Measurements from ENCODE around the gene EIF5AL1.

Gene EIF5AL1

GRCh38 chr10:79487296-79488194 lies 24.8 kb upstream of the EIF5AL1 start:
- H3K4ac ChIP-seq (ENCODE audit: low read depth, low read length) = no peak overlapping the region
- no peak overlapping the region for H2BK5ac ChIP-seq (ENCODE audit: low read depth, low read length, poor library complexity)
- no peak overlapping the region for H3K23ac ChIP-seq (ENCODE audit: low read length)

DNA sequence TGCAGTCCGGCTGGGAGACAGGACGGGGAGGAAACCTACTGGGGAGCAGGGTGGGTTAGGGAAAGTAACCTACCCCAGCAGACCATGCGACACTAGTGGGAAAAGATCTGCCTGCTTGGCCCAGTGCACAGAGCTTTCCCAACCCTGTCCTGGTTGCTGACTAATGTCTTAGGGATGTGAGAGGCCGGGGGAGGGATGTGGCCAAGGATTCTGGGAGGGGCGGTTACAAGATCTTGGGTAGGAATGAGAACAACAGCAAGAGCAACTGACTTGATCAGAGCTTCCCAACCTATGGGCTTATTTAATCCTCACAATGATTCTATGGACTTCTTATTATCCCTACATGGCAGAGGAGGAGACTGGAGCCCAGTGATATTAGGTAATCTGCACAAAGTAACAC lies 24.0 kb upstream of the EIF5AL1 start:
- H4K8ac ChIP-seq (ENCODE audit: low read depth, low read length) = no peak overlapping the region
- H2AK5ac ChIP-seq (ENCODE audit: low read length) = no peak overlapping the region

More at GRCh38 chr10:79487296-79488194, 24.8 kb upstream of the EIF5AL1 start:
- Histone ChIP-seq H3K9ac (ENCODE audit: low read length) (no peak overlapping the region), H3K79me1 (ENCODE audit: low read length) (peaks cover 3% of the 10 kb centered on the region), H4K91ac (ENCODE audit: low read depth, low read length) (no peak overlapping the region), H2AFZ (ENCODE audit: insufficient read depth, low read length, poor library complexity) (no peak overlapping the region), H3K79me2 (ENCODE audit: control insufficient read depth, insufficient read depth, low read length, poor library complexity) (no peaks in the 10 kb centered on the region), H3K18ac (ENCODE audit: low read length) (no peak overlapping the region), H3K27me3 (ENCODE audit: insufficient read depth, low read length) (no peaks in the 10 kb centered on the region), H4K8ac (ENCODE audit: low read depth, low read length) (no peak overlapping the region), H2AK5ac (ENCODE audit: low read length) (no peak overlapping the region), H2BK120ac (ENCODE audit: insufficient read depth, low read length, poor library complexity) (no peak overlapping the region), H4K12ac (ENCODE audit: low read depth, low read length) (no peak overlapping the region), H3K4me3 (ENCODE audit: low read depth, low read length) (no peak overlapping the region), H3K4me2 (ENCODE audit: low read length) (no peak overlapping the region), H3K9me3 (ENCODE audit: insufficient read depth, low read depth, low read length) (peaks cover 2% of the 10 kb centered on the region), H3K14ac (ENCODE audit: low read length) (no peak overlapping the region), H3K27ac (ENCODE audit: low read depth, low read length) (no peak overlapping the region), H3K36me3 (ENCODE audit: control insufficient read depth in 1 of 2, insufficient read depth in 2 of 2, low read length in 2 of 2) (no peaks in the 10 kb centered on the region), H2BK12ac (ENCODE audit: low read length) (no peak overlapping the region), H3K4me1 (ENCODE audit: control insufficient read depth in 1 of 2, insufficient read depth in 2 of 2, low read length in 2 of 2) (peaks cover 8 to 28% of the 10 kb centered on the region in 2 experiments)
- no CpG with 5 or more reads among the region's 10 CpGs for WGBS (ENCODE audit: extremely low coverage, insufficient coverage, insufficient read length)
- peak; percentile 42 to 71 for DNase-seq

DNA sequence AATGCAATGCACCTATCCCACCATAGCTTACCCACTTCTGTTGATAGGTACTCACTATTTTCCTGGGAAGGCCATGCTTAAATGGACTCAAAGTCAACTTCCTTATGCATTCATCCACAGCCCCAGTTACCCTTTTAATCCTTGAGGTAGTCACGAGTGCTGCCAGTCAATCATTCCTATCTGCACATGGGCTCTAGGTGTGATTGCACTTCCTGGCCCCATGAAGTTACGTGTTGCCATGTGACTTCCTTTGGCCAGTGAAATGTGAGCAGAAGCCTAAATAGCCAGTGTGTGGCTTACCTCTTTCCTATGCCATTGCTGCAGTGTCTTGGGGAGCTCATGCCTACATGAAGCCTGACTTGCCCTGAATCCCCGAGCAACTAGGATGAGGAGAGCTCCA lies 23.5 kb upstream of the EIF5AL1 start:
- Histone ChIP-seq H3K4me3 (ENCODE audit: low read depth, low read length) (no peak overlapping the region), H2BK120ac (ENCODE audit: insufficient read depth, low read length, poor library complexity) (no peak overlapping the region), H2AFZ (ENCODE audit: insufficient read depth, low read length, poor library complexity) (no peak overlapping the region), H2BK12ac (ENCODE audit: low read length) (no peak overlapping the region), H3K4ac (ENCODE audit: low read depth, low read length) (no peak overlapping the region), H3K14ac (ENCODE audit: low read length) (no peak overlapping the region), H3K4me2 (ENCODE audit: low read length) (no peak overlapping the region), H3K23ac (ENCODE audit: low read length) (no peak overlapping the region), H4K91ac (ENCODE audit: low read depth, low read length) (no peak overlapping the region), H2BK5ac (ENCODE audit: low read depth, low read length, poor library complexity) (no peak overlapping the region), H3K36me3 (ENCODE audit: control insufficient read depth in 1 of 2, insufficient read depth in 2 of 2, low read length in 2 of 2) (no peaks in the 10 kb centered on the region), H3K4me1 (ENCODE audit: control insufficient read depth in 1 of 2, insufficient read depth in 2 of 2, low read length in 2 of 2) (peaks cover 3 to 24% of the 10 kb centered on the region in 2 experiments), H2AK5ac (ENCODE audit: low read length) (no peak overlapping the region), H4K12ac (ENCODE audit: low read depth, low read length) (no peak overlapping the region), H3K27me3 (ENCODE audit: insufficient read depth, low read length) (no peaks in the 10 kb centered on the region), H3K18ac (ENCODE audit: low read length) (no peak overlapping the region), H4K8ac (ENCODE audit: low read depth, low read length) (no peak overlapping the region), H3K79me1 (ENCODE audit: low read length) (no peaks in the 10 kb centered on the region), H3K79me2 (ENCODE audit: control insufficient read depth, insufficient read depth, low read length, poor library complexity) (no peaks in the 10 kb centered on the region), H3K27ac (ENCODE audit: low read depth, low read length) (no peak overlapping the region), H3K9me3 (ENCODE audit: insufficient read depth, low read depth, low read length) (peaks cover 2% of the 10 kb centered on the region), H3K9ac (ENCODE audit: low read length) (no peak overlapping the region)
- WGBS (ENCODE audit: extremely low coverage, insufficient coverage, insufficient read length) = no CpG with 5 or more reads among the region's 3 CpGs
- no peak for DNase-seq

More for the DNA sequence above, 24.0 kb upstream of the EIF5AL1 start:
- H3K14ac ChIP-seq (ENCODE audit: low read length) = no peak overlapping the region
- H2BK5ac ChIP-seq (ENCODE audit: low read depth, low read length, poor library complexity) = no peak overlapping the region
- peaks cover 2% of the 10 kb centered on the region for H3K9me3 ChIP-seq (ENCODE audit: insufficient read depth, low read depth, low read length)
- H2BK12ac ChIP-seq (ENCODE audit: low read length) = no peak overlapping the region
- H3K79me1 ChIP-seq (ENCODE audit: low read length) = peaks cover 3% of the 10 kb centered on the region
- H3K4me3 ChIP-seq (ENCODE audit: low read depth, low read length) = no peak overlapping the region
- peak overlapping the region; percentile 1 for H3K4me2 ChIP-seq (ENCODE audit: low read length)
- no peak overlapping the region for H2BK120ac ChIP-seq (ENCODE audit: insufficient read depth, low read length, poor library complexity)
- no peak overlapping the region for H3K4ac ChIP-seq (ENCODE audit: low read depth, low read length)
- no peak overlapping the region for H3K18ac ChIP-seq (ENCODE audit: low read length)
- no peak overlapping the region for H4K12ac ChIP-seq (ENCODE audit: low read depth, low read length)
- H3K27ac ChIP-seq (ENCODE audit: low read depth, low read length) = no peak overlapping the region
- H3K79me2 ChIP-seq (ENCODE audit: control insufficient read depth, insufficient read depth, low read length, poor library complexity) = no peaks in the 10 kb centered on the region
- no peak overlapping the region for H3K23ac ChIP-seq (ENCODE audit: low read length)
- H3K27me3 ChIP-seq (ENCODE audit: insufficient read depth, low read length) = no peaks in the 10 kb centered on the region
- no peak overlapping the region for H3K9ac ChIP-seq (ENCODE audit: low read length)
- WGBS (ENCODE audit: extremely low coverage, insufficient coverage, insufficient read length) = no CpG with 5 or more reads among the region's 5 CpGs
- no peaks in the 10 kb centered on the region for H3K36me3 ChIP-seq (ENCODE audit: control insufficient read depth in 1 of 2, insufficient read depth in 2 of 2, low read length in 2 of 2)
- H3K4me1 ChIP-seq (ENCODE audit: control insufficient read depth in 1 of 2, insufficient read depth in 2 of 2, low read length in 2 of 2) = peaks cover 6 to 28% of the 10 kb centered on the region in 2 experiments
- H4K91ac ChIP-seq (ENCODE audit: low read depth, low read length) = no peak overlapping the region
- H2AFZ ChIP-seq (ENCODE audit: insufficient read depth, low read length, poor library complexity) = no peak overlapping the region
- peak; percentile 72 to 80 for DNase-seq

- Histone ChIP-seq H3K27me3 (ENCODE audit: insufficient read depth, low read length) (no peaks in the 10 kb centered on the region), H3K36me3 (ENCODE audit: control insufficient read depth in 1 of 2, insufficient read depth in 2 of 2, low read length in 2 of 2) (no peaks in the 10 kb centered on the region), H3K4me2 (ENCODE audit: low read length) (no peak overlapping the region), H3K9me3 (ENCODE audit: insufficient read depth, low read depth, low read length) (peaks cover 2% of the 10 kb centered on the region), H3K79me2 (ENCODE audit: control insufficient read depth, insufficient read depth, low read length, poor library complexity) (no peaks in the 10 kb centered on the region), H2AFZ (ENCODE audit: insufficient read depth, low read length, poor library complexity) (no peak overlapping the region), H3K79me1 (ENCODE audit: low read length) (no peaks in the 10 kb centered on the region), H2AK5ac (ENCODE audit: low read length) (no peak overlapping the region), H3K27ac (ENCODE audit: low read depth, low read length) (no peak overlapping the region), H4K8ac (ENCODE audit: low read depth, low read length) (no peak overlapping the region), H3K14ac (ENCODE audit: low read length) (no peak overlapping the region), H4K12ac (ENCODE audit: low read depth, low read length) (no peak overlapping the region), H3K4me1 (ENCODE audit: control insufficient read depth in 1 of 2, insufficient read depth in 2 of 2, low read length in 2 of 2) (peaks cover 3 to 20% of the 10 kb centered on the region in 2 experiments), H3K18ac (ENCODE audit: low read length) (no peak overlapping the region), H2BK5ac (ENCODE audit: low read depth, low read length, poor library complexity) (no peak overlapping the region), H2BK12ac (ENCODE audit: low read length) (no peak overlapping the region), H3K9ac (ENCODE audit: low read length) (no peak overlapping the region), H4K91ac (ENCODE audit: low read depth, low read length) (no peak overlapping the region), H3K4ac (ENCODE audit: low read depth, low read length) (no peak overlapping the region), H2BK120ac (ENCODE audit: insufficient read depth, low read length, poor library complexity) (no peak overlapping the region), H3K23ac (ENCODE audit: low read length) (no peak overlapping the region), H3K4me3 (ENCODE audit: low read depth, low read length) (no peak overlapping the region)
- no CpG with 5 or more reads among the region's 9 CpGs for WGBS (ENCODE audit: extremely low coverage, insufficient coverage, insufficient read length)
- no peak for DNase-seq
Measured at GRCh38 chr10:79490400-79491142, 21.8 kb upstream of the EIF5AL1 start.
